Keratinocyte (primary cell): ENCODE data around the gene CCDC85B. TPM values are rescaled to one million over a fixed set of nuclear protein-coding genes. Genes with fewer than 3 reads are reported as not detected.

Source experiments
- DNase-seq: peaks from one replicate; pipeline ENCODE4 v3.0.0-alpha.2; 2011; ENCODE audit warnings: low read depth, missing footprints, low spot score
- FAIRE-seq: peaks from 2 replicates; lab custom pipeline; 2011; peaks lifted over from hg19 to GRCh38; lab: Jason Lieb, UNC
- H2AFZ ChIP-seq: 2 replicates; pipeline ENCODE4 v1.6.0; 2012; ENCODE audit warnings: low read length, control low read depth, inconsistent platforms; ENCODE audit not compliant: control insufficient read depth
- H3K27ac ChIP-seq: 2 replicates; pipeline ENCODE4 v1.5.1; 2011; ENCODE audit warnings: low read length; ENCODE audit not compliant: control insufficient read depth, insufficient read depth
- H3K27me3 ChIP-seq: 3 replicates; pipeline ENCODE4 v1.6.0; 2011; ENCODE audit warnings: low read length; ENCODE audit not compliant: control insufficient read depth, insufficient read depth; ENCODE audit errors: extremely low read depth
- H3K36me3 ChIP-seq, 2 experiments: 2 replicates in 1 of 2; 3 replicates in 1 of 2; pipeline ENCODE4 v1.5.1; 2011; ENCODE audit warnings: low read length in 2 of 2, mild to moderate bottlenecking in 1 of 2; ENCODE audit not compliant: control insufficient read depth in 2 of 2, insufficient read depth in 2 of 2; ENCODE audit errors: extremely low read depth in 1 of 2
- H3K4me1 ChIP-seq: 3 replicates; pipeline ENCODE4 v1.5.1; 2011; ENCODE audit warnings: low read length; ENCODE audit not compliant: control insufficient read depth, insufficient read depth; ENCODE audit errors: extremely low read depth
- H3K4me2 ChIP-seq: 3 replicates; pipeline ENCODE4 v1.6.0; 2011; ENCODE audit warnings: low read depth, low read length; ENCODE audit not compliant: control insufficient read depth, insufficient read depth; ENCODE audit errors: extremely low read depth
- H3K4me3 ChIP-seq, 3 experiments: fragments of 200-600 bp in 1 of 3; sonication (generic) in 1 of 3; 2 replicates in 2 of 3; 3 replicates in 1 of 3; pipeline ENCODE4 v1.5.1; 2011 to 2016; ENCODE audit warnings: low read length in 3 of 3, mild to moderate bottlenecking in 3 of 3, control low read depth in 2 of 3, inconsistent platforms in 1 of 3, low read depth in 1 of 3, mixed read lengths in 1 of 3, mixed run types in 1 of 3, moderate library complexity in 1 of 3; ENCODE audit not compliant: control insufficient read depth in 2 of 3, insufficient read depth in 2 of 3; ENCODE audit errors: extremely low read depth in 1 of 3
- H3K79me2 ChIP-seq: 2 replicates; pipeline ENCODE4 v1.6.0; 2012; ENCODE audit warnings: low read length; ENCODE audit not compliant: control insufficient read depth, insufficient read depth
- H3K9ac ChIP-seq: 3 replicates; pipeline ENCODE4 v1.6.0; 2011; ENCODE audit warnings: low read length; ENCODE audit not compliant: control insufficient read depth, insufficient read depth; ENCODE audit errors: extremely low read depth
- H3K9me1 ChIP-seq: 3 replicates; pipeline ENCODE4 v1.6.0; 2011; ENCODE audit warnings: low read length; ENCODE audit not compliant: control insufficient read depth, insufficient read depth; ENCODE audit errors: extremely low read depth
- H3K9me3 ChIP-seq: 2 replicates; pipeline ENCODE4 v1.5.1; 2012; ENCODE audit warnings: low read depth, low read length; ENCODE audit not compliant: control insufficient read depth
- H4K20me1 ChIP-seq: 3 replicates; pipeline ENCODE4 v1.6.0; 2011; ENCODE audit warnings: low read length; ENCODE audit not compliant: control insufficient read depth, insufficient read depth; ENCODE audit errors: extremely low read depth
- EZH2 ChIP-seq: IDR thresholded peaks from one replicate; pipeline ENCODE4 v1.6.1; 2012; ENCODE audit warnings: inconsistent platforms, mild to moderate bottlenecking, low read length, moderate library complexity
- dilution Hi-C: fragments of 300-500 bp; cut with MboI; formaldehyde crosslinking; loops from one replicate; pipeline ENCODE4 v1.7.0; 2020; ENCODE audit warnings: low sequenced_read_pairs; ENCODE audit not compliant: extremely low pct_ligation_motif_present
- polyA plus RNA-seq, 5 experiments: library from polyadenylated mRNA; depleted of rRNA in 3 of 5; stranded (reverse) in 3 of 5; stranded (forward) in 1 of 5; unstranded in 1 of 5; fragments of >200 nt; gene quantifications; 1 replicate in 1 of 5; 2 replicates in 3 of 5; 3 replicates in 1 of 5; pipeline versions ENCODE4 v1.2.1 to v1.2.3, GENCODE V29; 2011 to 2012; ENCODE audit warnings: missing spikeins in 2 of 5, low read depth in 1 of 5, low replicate concordance in 1 of 5
- TF ChIP-seq, protein P1 (sequence below), 3 experiments: IDR thresholded peaks in 1 of 3; conservative IDR thresholded peaks in 1 of 3; optimal IDR thresholded peaks in 1 of 3; 2 replicates in 2 of 3; 3 replicates in 1 of 3; pipeline versions ENCODE3 to v1.5.1; 2011; ENCODE audit warnings: low read length in 3 of 3, mild to moderate bottlenecking in 3 of 3, moderate library complexity in 2 of 3, control low read depth in 1 of 3, inconsistent platforms in 1 of 3; ENCODE audit not compliant: insufficient read depth in 2 of 3; ENCODE audit errors: extremely low read depth in 1 of 3

Gene CCDC85B
- polyA plus RNA-seq, 1 donor (not counting 4 experiments of a cell fraction or from before 2014, with no cell fraction given), result 4.1 TPM

- peaks cover 7% of the 10 kb centered on the region for H3K9me1 ChIP-seq
- DNase-seq (no peak), FAIRE-seq (no peak)
- H2AFZ ChIP-seq, result no peak overlapping the region
- H3K27ac ChIP-seq, result no peak overlapping the region
- H4K20me1 ChIP-seq, result peaks cover 50% of the 10 kb centered on the region
- peaks cover 35 to 46% of the 10 kb centered on the region in 2 experiments for H3K36me3 ChIP-seq
- H3K9me3 ChIP-seq, result no peaks in the 10 kb centered on the region
- H3K9ac ChIP-seq, result no peak overlapping the region
- H3K27me3 ChIP-seq, result no peaks in the 10 kb centered on the region
- dilution Hi-C loops, result no loop called here
- peaks cover 44% of the 10 kb centered on the region for H3K79me2 ChIP-seq
- TF ChIP-seq EZH2, result no peak
- TF ChIP-seq, protein P1, sequence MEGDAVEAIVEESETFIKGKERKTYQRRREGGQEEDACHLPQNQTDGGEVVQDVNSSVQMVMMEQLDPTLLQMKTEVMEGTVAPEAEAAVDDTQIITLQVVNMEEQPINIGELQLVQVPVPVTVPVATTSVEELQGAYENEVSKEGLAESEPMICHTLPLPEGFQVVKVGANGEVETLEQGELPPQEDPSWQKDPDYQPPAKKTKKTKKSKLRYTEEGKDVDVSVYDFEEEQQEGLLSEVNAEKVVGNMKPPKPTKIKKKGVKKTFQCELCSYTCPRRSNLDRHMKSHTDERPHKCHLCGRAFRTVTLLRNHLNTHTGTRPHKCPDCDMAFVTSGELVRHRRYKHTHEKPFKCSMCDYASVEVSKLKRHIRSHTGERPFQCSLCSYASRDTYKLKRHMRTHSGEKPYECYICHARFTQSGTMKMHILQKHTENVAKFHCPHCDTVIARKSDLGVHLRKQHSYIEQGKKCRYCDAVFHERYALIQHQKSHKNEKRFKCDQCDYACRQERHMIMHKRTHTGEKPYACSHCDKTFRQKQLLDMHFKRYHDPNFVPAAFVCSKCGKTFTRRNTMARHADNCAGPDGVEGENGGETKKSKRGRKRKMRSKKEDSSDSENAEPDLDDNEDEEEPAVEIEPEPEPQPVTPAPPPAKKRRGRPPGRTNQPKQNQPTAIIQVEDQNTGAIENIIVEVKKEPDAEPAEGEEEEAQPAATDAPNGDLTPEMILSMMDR (optimal IDR thresholded peaks at IDR 0.05 in 1 of 3, IDR thresholded peaks at IDR 0.05 in 1 of 3, conservative IDR thresholded peaks at IDR 0.05 in 1 of 3; ENCODE audit: extremely low read depth in 1 of 3, insufficient read depth in 2 of 3, low read length in 3 of 3), result no peak
- peaks cover 16% of the 10 kb centered on the region for H3K4me1 ChIP-seq
- H3K4me3 ChIP-seq, result no peak overlapping the region
- no peak overlapping the region for H3K4me2 ChIP-seq
These were observed 36.3 kb upstream of the CCDC85B start for GRCh38 chr11:65854161-65854592.

GRCh38 chr11:65854852-65855837, 35.3 kb upstream of the CCDC85B start:
- Histone ChIP-seq H3K4me1 (peaks cover 24% of the 10 kb centered on the region), H3K9me3 (no peaks in the 10 kb centered on the region), H2AFZ (no peak overlapping the region), H4K20me1 (peaks cover 50% of the 10 kb centered on the region), H3K9ac (no peak overlapping the region), H3K27me3 (no peaks in the 10 kb centered on the region), H3K79me2 (peaks cover 44% of the 10 kb centered on the region), H3K36me3 (peaks cover 35 to 46% of the 10 kb centered on the region in 2 experiments), H3K4me2 (no peak overlapping the region), H3K9me1 (peaks cover 7% of the 10 kb centered on the region), H3K27ac (no peak overlapping the region), H3K4me3 (no peak overlapping the region)
- no peak for TF ChIP-seq EZH2
- TF ChIP-seq, protein P1 (optimal IDR thresholded peaks at IDR 0.05 in 1 of 3, IDR thresholded peaks at IDR 0.05 in 1 of 3, conservative IDR thresholded peaks at IDR 0.05 in 1 of 3; ENCODE audit: extremely low read depth in 1 of 3, insufficient read depth in 2 of 3, low read length in 3 of 3), result no peak
- FAIRE-seq, result no peak
- dilution Hi-C loops, result no loop called here
- DNase-seq, result no peak
